ENCODE results near the gene RTF2. TPM values are rescaled to one million over a fixed set of nuclear protein-coding genes. Genes with fewer than 3 reads are reported as not detected.

RTF2 gene
- total RNA-seq, 1 donor from 2014 or later = 81.4 TPM

GRCh38 chr20:56427797-56428196, 40.6 kb upstream of the RTF2 start:
- Histone ChIP-seq H3K4me3 (ENCODE audit: insufficient read depth, low read depth, low read length) (no peak overlapping the region), H3K9ac (ENCODE audit: low read length) (no peak overlapping the region), H3K4me1 (ENCODE audit: insufficient read depth, low read length) (peaks cover 38% of the 10 kb centered on the region), H3K27ac (ENCODE audit: low read depth, low read length) (no peak overlapping the region), H2AFZ (ENCODE audit: low read depth, low read length) (no peak overlapping the region), H3K9me3 (ENCODE audit: insufficient read depth, low read depth, low read length) (no peaks in the 10 kb centered on the region), H3K36me3 (ENCODE audit: insufficient read depth, low read length) (no peaks in the 10 kb centered on the region), H3K79me2 (ENCODE audit: insufficient read depth, low read length) (peaks cover 3% of the 10 kb centered on the region), H4K20me1 (ENCODE audit: insufficient read depth, low read length) (no peaks in the 10 kb centered on the region), H3K27me3 (ENCODE audit: insufficient read depth, low read length) (no peaks in the 10 kb centered on the region), H3K4me2 (ENCODE audit: low read length) (no peak overlapping the region)
- FAIRE-seq (no peak), DNase-seq (ENCODE audit: low read depth) (no peak)
- Mint-ChIP-seq H3K27me3 (ENCODE audit: low read depth, unreplicated experiment) (no peaks in the 10 kb centered on the region), H3K36me3 (ENCODE audit: low read depth, unreplicated experiment) (no peaks in the 10 kb centered on the region), H3K4me3 (ENCODE audit: unreplicated experiment) (no peak overlapping the region), H3K9me3 (ENCODE audit: unreplicated experiment) (peaks cover 2% of the 10 kb centered on the region), H3K27ac (ENCODE audit: unreplicated experiment) (no peak overlapping the region), H3K4me1 (ENCODE audit: low read depth, unreplicated experiment) (peaks cover 36% of the 10 kb centered on the region)
- TF ChIP-seq CTCF (IDR thresholded peaks at IDR 0.05; ENCODE audit: insufficient read depth, low read depth, low read length) (no peak), EZH2 (IDR thresholded peaks at IDR 0.05; ENCODE audit: insufficient read depth, low read length) (no peak)

GRCh38 chr20:56428410-56428809, 40.0 kb upstream of the RTF2 start:
- H3K27me3 ChIP-seq (ENCODE audit: insufficient read depth, low read length) = no peaks in the 10 kb centered on the region
- FAIRE-seq (no peak), DNase-seq (ENCODE audit: low read depth) (no peak)
- no peak overlapping the region for H3K4me2 ChIP-seq (ENCODE audit: low read length)
- peaks cover 3% of the 10 kb centered on the region for H3K79me2 ChIP-seq (ENCODE audit: insufficient read depth, low read length)
- H3K36me3 ChIP-seq (ENCODE audit: insufficient read depth, low read length) = no peaks in the 10 kb centered on the region
- peaks cover 2% of the 10 kb centered on the region for H3K9me3 Mint-ChIP-seq (ENCODE audit: unreplicated experiment)
- H3K36me3 Mint-ChIP-seq (ENCODE audit: low read depth, unreplicated experiment) = no peaks in the 10 kb centered on the region
- H3K9me3 ChIP-seq (ENCODE audit: insufficient read depth, low read depth, low read length) = no peaks in the 10 kb centered on the region
- peaks cover 36% of the 10 kb centered on the region for H3K4me1 Mint-ChIP-seq (ENCODE audit: low read depth, unreplicated experiment)
- H2AFZ ChIP-seq (ENCODE audit: low read depth, low read length) = no peak overlapping the region
- no peak for TF ChIP-seq CTCF (IDR thresholded peaks at IDR 0.05; ENCODE audit: insufficient read depth, low read depth, low read length)
- TF ChIP-seq EZH2 (IDR thresholded peaks at IDR 0.05; ENCODE audit: insufficient read depth, low read length) = no peak
- peak overlapping the region; percentile 78 for H3K27ac ChIP-seq (ENCODE audit: low read depth, low read length)
- H4K20me1 ChIP-seq (ENCODE audit: insufficient read depth, low read length) = no peaks in the 10 kb centered on the region
- H3K9ac ChIP-seq (ENCODE audit: low read length) = peak overlapping the region; percentile 17
- peaks cover 39% of the 10 kb centered on the region for H3K4me1 ChIP-seq (ENCODE audit: insufficient read depth, low read length)
- peak overlapping the region; percentile 13 for H3K27ac Mint-ChIP-seq (ENCODE audit: unreplicated experiment)
- H3K27me3 Mint-ChIP-seq (ENCODE audit: low read depth, unreplicated experiment) = no peaks in the 10 kb centered on the region
- no peak overlapping the region for H3K4me3 Mint-ChIP-seq (ENCODE audit: unreplicated experiment)
- no peak overlapping the region for H3K4me3 ChIP-seq (ENCODE audit: insufficient read depth, low read depth, low read length)

GRCh38 chr20:56428881-56429280, 39.5 kb upstream of the RTF2 start:
- peak overlapping the region; percentile 45 for H3K4me2 ChIP-seq (ENCODE audit: low read length)
- H3K27ac ChIP-seq (ENCODE audit: low read depth, low read length) = peak overlapping the region; percentile 78
- H4K20me1 ChIP-seq (ENCODE audit: insufficient read depth, low read length) = no peaks in the 10 kb centered on the region
- H3K36me3 ChIP-seq (ENCODE audit: insufficient read depth, low read length) = no peaks in the 10 kb centered on the region
- H3K9ac ChIP-seq (ENCODE audit: low read length) = peak overlapping the region; percentile 17
- no peak overlapping the region for H3K4me3 Mint-ChIP-seq (ENCODE audit: unreplicated experiment)
- H3K4me3 ChIP-seq (ENCODE audit: insufficient read depth, low read depth, low read length) = no peak overlapping the region
- H3K27ac Mint-ChIP-seq (ENCODE audit: unreplicated experiment) = peak overlapping the region; percentile 90
- TF ChIP-seq EZH2 (IDR thresholded peaks at IDR 0.05; ENCODE audit: insufficient read depth, low read length) = no peak
- no peaks in the 10 kb centered on the region for H3K27me3 ChIP-seq (ENCODE audit: insufficient read depth, low read length)
- peaks cover 37% of the 10 kb centered on the region for H3K4me1 Mint-ChIP-seq (ENCODE audit: low read depth, unreplicated experiment)
- peaks cover 2% of the 10 kb centered on the region for H3K9me3 Mint-ChIP-seq (ENCODE audit: unreplicated experiment)
- FAIRE-seq (no peak), DNase-seq (ENCODE audit: low read depth) (no peak)
- no peaks in the 10 kb centered on the region for H3K9me3 ChIP-seq (ENCODE audit: insufficient read depth, low read depth, low read length)
- H3K79me2 ChIP-seq (ENCODE audit: insufficient read depth, low read length) = peaks cover 3% of the 10 kb centered on the region
- H3K27me3 Mint-ChIP-seq (ENCODE audit: low read depth, unreplicated experiment) = no peaks in the 10 kb centered on the region
- no peaks in the 10 kb centered on the region for H3K36me3 Mint-ChIP-seq (ENCODE audit: low read depth, unreplicated experiment)
- H3K4me1 ChIP-seq (ENCODE audit: insufficient read depth, low read length) = peaks cover 40% of the 10 kb centered on the region
- no peak overlapping the region for H2AFZ ChIP-seq (ENCODE audit: low read depth, low read length)
